LNCAP (cell line): ENCODE measurements around the gene CRNKL1.

Experiments used
- CTCF ChIP-seq: fragments of 450-650 bp; IDR thresholded peaks from 2 replicates; pipeline ENCODE4 v1.5.1; 2017; ENCODE audit warnings: mild to moderate bottlenecking

The CRNKL1 gene

DNA sequence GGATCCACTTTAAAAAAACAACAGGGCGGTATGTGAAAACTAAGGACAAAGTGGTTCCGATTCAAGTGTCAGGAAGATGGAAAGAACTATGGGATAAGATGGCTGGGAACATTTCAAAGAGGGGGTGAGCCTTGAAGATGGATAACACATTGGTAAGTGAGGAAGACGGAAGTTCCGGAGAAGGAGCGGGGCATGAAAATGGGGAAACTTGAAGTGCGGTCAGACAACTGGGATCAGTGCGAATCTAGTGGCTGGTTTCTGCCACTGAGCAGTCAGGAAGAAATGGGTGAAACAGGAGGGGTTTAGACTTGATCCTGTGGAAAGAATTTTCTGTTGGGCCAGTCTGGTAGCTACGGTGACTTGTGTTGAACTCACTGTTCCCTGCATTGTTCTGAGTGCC, 33.9 kb downstream of the CRNKL1 start:
- no peak for TF ChIP-seq CTCF

DNA sequence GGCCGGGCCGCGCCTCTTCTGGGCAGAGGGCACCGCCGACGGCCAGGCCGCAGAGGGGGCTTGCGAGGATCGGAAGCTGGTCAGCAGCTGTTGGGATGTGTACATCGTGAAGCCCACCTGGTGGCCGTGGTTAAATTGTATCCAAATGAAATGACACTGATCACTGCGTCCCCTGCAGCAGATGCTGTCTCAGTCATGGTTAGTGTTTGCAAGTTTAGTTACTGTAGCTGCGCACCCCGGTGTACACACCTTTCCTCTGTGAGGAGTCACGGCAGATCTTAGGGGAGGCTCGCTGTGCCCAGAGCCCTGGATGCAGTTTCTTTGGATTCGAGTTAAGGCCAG, 34.5 kb downstream of the CRNKL1 start:
- no peak for TF ChIP-seq CTCF

DNA sequence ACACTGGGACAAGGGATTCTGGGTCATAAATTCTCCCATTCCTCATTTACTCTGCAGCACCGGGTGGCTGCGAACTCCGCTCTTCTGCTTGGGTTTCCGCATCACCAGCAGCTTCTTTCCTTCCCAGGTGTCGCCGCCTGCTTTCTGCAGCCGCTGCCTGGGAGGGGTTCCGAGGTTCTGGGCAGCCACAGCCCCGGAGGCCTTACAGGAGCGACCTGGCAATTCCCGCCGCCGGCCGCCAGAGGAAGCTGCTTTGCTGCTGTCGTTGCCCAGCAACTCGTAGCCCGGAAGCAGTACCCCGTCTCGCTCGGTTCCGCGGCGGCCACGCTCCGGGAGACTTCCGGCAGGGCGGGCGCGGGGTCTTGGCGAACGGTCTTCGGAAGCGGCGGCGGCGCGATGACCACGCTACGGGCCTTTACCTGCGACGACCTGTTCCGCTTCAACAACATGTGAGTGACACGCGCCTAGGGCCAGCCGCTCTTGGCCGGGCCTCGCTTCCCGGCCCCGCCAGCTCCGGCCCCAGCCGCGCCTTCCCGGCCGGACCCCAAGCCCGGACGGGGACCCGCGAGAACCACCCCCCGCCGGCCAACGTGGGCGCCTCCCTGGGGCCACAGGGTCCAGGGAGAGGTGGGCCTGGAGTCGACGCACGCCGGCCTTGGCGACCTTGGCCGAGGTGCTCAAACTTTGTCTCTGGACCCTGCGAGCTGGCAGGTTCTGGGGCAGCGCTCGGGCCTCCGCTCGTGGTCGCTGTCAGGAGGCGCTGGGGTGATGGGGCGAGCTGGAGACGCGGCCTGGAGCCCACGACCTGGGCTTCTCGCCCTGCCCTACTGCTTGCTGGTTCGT, 35.0 kb downstream of the CRNKL1 start, which contains the start of gene NAA20:
TSS of gene NAA20 (plus strand) at position 362 of the 843 bp plus-strand sequence. CDS start at position 397, 35 bp downstream.
- TF ChIP-seq CTCF: peak; percentile 69

DNA sequence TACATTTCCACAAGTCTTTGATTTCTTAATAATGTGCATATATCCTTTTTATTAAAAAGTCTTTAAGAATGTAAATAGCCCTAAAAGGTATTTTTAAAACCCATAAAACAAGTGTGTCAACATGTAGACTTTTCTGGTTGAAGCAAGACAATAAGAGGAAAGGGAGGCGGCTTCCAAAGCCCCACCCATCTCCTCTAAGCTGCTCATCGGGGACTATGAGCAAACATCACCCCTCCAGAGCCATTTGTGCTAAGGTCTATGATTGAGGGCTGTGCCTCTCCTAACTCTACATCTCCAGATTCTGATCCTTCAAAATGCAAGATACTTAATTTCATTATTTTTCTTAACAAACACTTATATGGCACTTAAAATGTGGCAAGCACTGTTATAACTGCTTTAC, 37.6 kb downstream of the CRNKL1 start:
- TF ChIP-seq CTCF: no peak

GRCh38 chr20:20012541-20012940, 39.7 kb downstream of the CRNKL1 start:
- TF ChIP-seq CTCF: no peak

DNA sequence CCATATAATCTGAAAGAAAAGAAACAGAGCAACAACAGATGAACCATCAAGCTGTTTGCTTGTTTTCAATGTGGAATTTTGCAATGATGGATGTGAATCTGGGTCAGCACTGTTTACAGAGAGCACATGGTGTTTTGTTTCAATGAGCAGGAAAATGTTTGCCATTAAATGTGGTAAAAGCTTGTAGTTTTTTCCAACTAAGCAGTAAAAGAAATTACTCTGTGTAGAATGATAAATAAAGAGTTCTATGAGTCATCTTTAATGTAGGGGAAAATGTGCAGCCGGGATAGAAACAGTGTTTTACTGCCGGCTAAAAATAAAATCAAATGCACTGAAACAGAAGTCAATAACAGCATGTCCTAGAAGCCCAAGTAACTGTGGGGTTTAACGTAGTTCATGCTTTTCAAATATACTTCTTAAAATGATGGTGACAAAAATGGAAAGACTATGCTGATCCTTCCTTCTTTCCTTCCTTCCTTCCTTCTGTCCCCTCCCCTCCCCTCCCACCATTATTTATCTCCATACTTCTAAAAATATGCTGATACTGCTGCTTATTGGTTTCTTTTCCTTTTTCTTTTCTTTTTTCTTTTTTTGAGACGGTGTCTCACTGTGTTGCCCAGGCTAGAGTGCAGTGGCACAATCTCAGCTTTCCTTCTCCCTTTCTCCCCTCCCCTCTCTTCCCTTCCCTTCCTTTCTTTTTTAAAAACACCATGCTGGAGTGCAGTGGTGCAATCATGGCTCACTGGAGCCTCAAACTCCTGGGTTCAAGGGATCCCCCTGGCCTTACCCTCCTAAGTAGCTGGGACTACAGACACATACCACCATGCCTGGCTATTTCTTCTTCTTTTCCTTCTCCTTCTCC, 41.4 kb downstream of the CRNKL1 start:
- TF ChIP-seq CTCF: no peak

DNA sequence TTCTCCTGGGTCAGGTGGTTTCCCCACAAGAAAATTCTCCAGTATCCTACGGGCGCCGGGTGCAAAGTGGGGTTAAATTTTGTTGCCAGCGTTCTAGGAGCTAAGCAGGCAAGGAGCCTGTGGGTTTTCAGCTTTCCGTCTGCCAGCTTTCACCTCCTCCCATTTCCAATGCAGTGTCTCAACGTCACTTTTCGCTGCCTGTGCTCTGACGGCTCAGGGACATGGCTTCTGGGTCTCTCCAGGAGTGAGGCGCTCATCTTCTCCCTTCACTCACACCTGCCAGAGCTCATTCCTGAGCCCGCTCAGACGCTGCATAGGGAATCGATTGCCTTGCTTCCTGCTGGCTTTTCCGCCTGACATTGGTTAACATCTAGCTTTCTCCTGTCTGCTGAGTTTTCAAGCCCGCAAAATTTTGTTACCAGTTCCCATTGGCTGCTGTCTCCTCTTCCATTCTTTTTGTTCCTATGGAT, 42.4 kb downstream of the CRNKL1 start:
- TF ChIP-seq CTCF: no peak
